Neuronal stem cell (in vitro differentiated cells): ENCODE results near the gene MLNR.

Experiments used
- DNase-seq: peaks from one replicate; pipeline ENCODE4 v3.0.0-alpha.2; 2013; ENCODE audit warnings: low spot score
- H2AFZ ChIP-seq: one replicate; pipeline ENCODE4 v1.6.1; 2013; ENCODE audit warnings: mild to moderate bottlenecking, low read length, inconsistent platforms
- H2AK5ac ChIP-seq: 2 replicates; pipeline ENCODE4 v1.6.1; 2013; ENCODE audit warnings: low read depth, mild to moderate bottlenecking, inconsistent platforms, low read length, moderate library complexity, mixed read lengths
- H2BK120ac ChIP-seq: 2 replicates; pipeline ENCODE4 v1.6.1; 2013; ENCODE audit warnings: low read depth, mild to moderate bottlenecking, inconsistent platforms, low read length, moderate library complexity, mixed read lengths
- H2BK12ac ChIP-seq: one replicate; pipeline ENCODE4 v1.6.1; 2013; ENCODE audit warnings: low read length, inconsistent platforms
- H2BK15ac ChIP-seq: 2 replicates; pipeline ENCODE4 v1.6.1; 2013; ENCODE audit warnings: mild to moderate bottlenecking, low read length, inconsistent platforms, mixed read lengths
- H2BK5ac ChIP-seq: one replicate; pipeline ENCODE4 v1.6.1; 2013; ENCODE audit warnings: inconsistent platforms, mild to moderate bottlenecking, low read length, moderate library complexity
- H3K14ac ChIP-seq: one replicate; pipeline ENCODE4 v1.6.1; 2013; ENCODE audit warnings: low read length, inconsistent platforms
- H3K18ac ChIP-seq: 2 replicates; pipeline ENCODE4 v1.6.1; 2013; ENCODE audit warnings: low read length, inconsistent platforms
- H3K23ac ChIP-seq: 2 replicates; pipeline ENCODE4 v1.6.1; 2013; ENCODE audit warnings: low read depth, mild to moderate bottlenecking, mixed read lengths, low read length, inconsistent platforms; ENCODE audit not compliant: poor library complexity
- H3K27ac ChIP-seq: replicated peaks from 3 replicates; pipeline ENCODE4 v1.5.1; 2013; ENCODE audit warnings: low read length, inconsistent platforms
- H3K27me3 ChIP-seq, 3 experiments: 2 replicates each; pipeline ENCODE4 v1.6.1; 2013; ENCODE audit warnings: low read length in 3 of 3, mild to moderate bottlenecking in 2 of 3, inconsistent platforms in 1 of 3, low read depth in 1 of 3, mixed read lengths in 1 of 3, moderate library complexity in 1 of 3; ENCODE audit not compliant: control insufficient read depth in 3 of 3, insufficient read depth in 3 of 3
- H3K36me3 ChIP-seq, 2 donors: replicated peaks in 1 of 2; 2 replicates each; pipeline ENCODE4 v1.6.1; 2013; ENCODE audit warnings: low read length in 2 of 2; ENCODE audit not compliant: control insufficient read depth in 2 of 2, insufficient read depth in 2 of 2
- H3K4ac ChIP-seq: 2 replicates; pipeline ENCODE4 v1.6.1; 2013; ENCODE audit warnings: inconsistent platforms, mild to moderate bottlenecking, low read length, moderate library complexity
- H3K4me1 ChIP-seq, 2 donors: 1 replicate in 1 of 2; 2 replicates in 1 of 2; pipeline ENCODE4 v1.6.1; 2013; ENCODE audit warnings: low read length in 2 of 2, low read depth in 1 of 2; ENCODE audit not compliant: control insufficient read depth in 2 of 2, insufficient read depth in 1 of 2
- H3K4me2 ChIP-seq: one replicate; pipeline ENCODE4 v1.6.1; 2013; ENCODE audit warnings: mild to moderate bottlenecking, low read length, inconsistent platforms; ENCODE audit not compliant: insufficient read depth, poor library complexity, severe bottlenecking
- H3K4me3 ChIP-seq, 2 donors: 2 replicates each; pipeline ENCODE4 v1.5.1; 2013; ENCODE audit warnings: low read length in 2 of 2, mild to moderate bottlenecking in 2 of 2, inconsistent platforms in 1 of 2, moderate library complexity in 1 of 2
- H3K79me1 ChIP-seq: one replicate; pipeline ENCODE4 v1.6.1; 2013; ENCODE audit warnings: low read depth, mild to moderate bottlenecking, inconsistent platforms, low read length, moderate library complexity
- H3K9ac ChIP-seq: one replicate; pipeline ENCODE4 v1.6.1; 2013; ENCODE audit warnings: mild to moderate bottlenecking, low read depth, low read length, inconsistent platforms; ENCODE audit not compliant: poor library complexity
- H3K9me3 ChIP-seq, 2 donors: replicated peaks in 1 of 2; 2 replicates each; pipeline versions ENCODE3 to v1.6.1; 2013; ENCODE audit warnings: low read length in 2 of 2, mild to moderate bottlenecking in 2 of 2, inconsistent platforms in 1 of 2, low read depth in 1 of 2, mixed read lengths in 1 of 2, moderate library complexity in 1 of 2; ENCODE audit not compliant: control insufficient read depth in 2 of 2, insufficient read depth in 1 of 2
- H4K8ac ChIP-seq: one replicate; pipeline ENCODE4 v1.6.1; 2013; ENCODE audit warnings: low read depth, mild to moderate bottlenecking, inconsistent platforms, low read length, moderate library complexity
- H4K91ac ChIP-seq: one replicate; pipeline ENCODE4 v1.6.1; 2013; ENCODE audit warnings: low read length, low read depth, mild to moderate bottlenecking, inconsistent platforms; ENCODE audit not compliant: poor library complexity
- WGBS, 2 donors: extraction: QIAGEN DNeasy Blood & Tissue Kit; methylation state at CpG; one replicate each; pipeline ENCODE4 v1.1.7; 2013; ENCODE audit warnings: missing lambda C conversion rate in 2 of 2, mixed read lengths in 1 of 2; ENCODE audit not compliant: insufficient read length in 2 of 2, insufficient replicate concordance in 1 of 2; ENCODE audit errors: extremely low coverage in 2 of 2; 5-methylcytosine and 5-hydroxymethylcytosine counted together

Gene MLNR

GRCh38 chr13:49247643-49248621 lies 27.8 kb downstream of the MLNR start, which contains the start of gene CDADC1:
Gene CDADC1 (plus strand): TSS chr13:49247925. CDS start chr13:49248038, 113 bp downstream.
- Histone ChIP-seq H3K9ac (peak within 1 kb of the TSS; percentile 85), H3K27ac (peak within 1 kb of the TSS; percentile 37), H2AFZ (peak within 1 kb of the TSS; percentile 92), H3K4me2 (peak within 1 kb of the TSS; percentile 64), H2BK120ac (no peak within 1 kb of the TSS), H2BK12ac (no peak within 1 kb of the TSS), H2BK15ac (no peak within 1 kb of the TSS), H3K27me3 (no peaks in the 10 kb centered on the region), H2BK5ac (no peak within 1 kb of the TSS), H3K4me1 (no peaks in the 10 kb centered on the region), H3K23ac (peak within 1 kb of the TSS; percentile 12), H2AK5ac (no peak within 1 kb of the TSS), H4K91ac (no peak within 1 kb of the TSS), H3K18ac (peak within 1 kb of the TSS; percentile 4), H3K9me3 (peaks cover 0 to under 1% of the 10 kb centered on the region in 2 donors), H3K4me3 (peak within 1 kb of the TSS; percentile 74 to 94), H3K79me1 (no peaks in the 10 kb centered on the region), H3K36me3 (peaks cover 0 to 4% of the 10 kb centered on the region in 2 donors), H4K8ac (no peak within 1 kb of the TSS), H3K14ac (no peak within 1 kb of the TSS), H3K4ac (no peak within 1 kb of the TSS)
- DNase-seq, result peak; percentile 93
- no CpG with 5 or more reads among the region's 56 CpGs for WGBS, 2 donors

- H2BK15ac ChIP-seq, result no peak overlapping the region
- no peak overlapping the region for H2BK12ac ChIP-seq
- H4K8ac ChIP-seq, result no peak overlapping the region
- no peaks in the 10 kb centered on the region for H3K9me3 ChIP-seq
- peak overlapping the region; percentile 74 to 94 for H3K4me3 ChIP-seq
- H3K9ac ChIP-seq, result peak overlapping the region; percentile 40
- no peak overlapping the region for H3K18ac ChIP-seq
- H3K36me3 ChIP-seq, result peaks cover 0 to 4% of the 10 kb centered on the region in 2 donors
- peak overlapping the region; percentile 64 for H3K4me2 ChIP-seq
- no peak for DNase-seq
- H2BK5ac ChIP-seq, result no peak overlapping the region
- H3K27ac ChIP-seq, result no peak overlapping the region
- H3K4ac ChIP-seq, result no peak overlapping the region
- H3K14ac ChIP-seq, result no peak overlapping the region
- H2AK5ac ChIP-seq, result no peak overlapping the region
- H3K27me3 ChIP-seq, result no peaks in the 10 kb centered on the region
- WGBS, 2 donors, result no CpG with 5 or more reads among the region's 6 CpGs
- H2AFZ ChIP-seq, result peak overlapping the region; percentile 92
- H4K91ac ChIP-seq, result no peak overlapping the region
- H3K4me1 ChIP-seq, result no peaks in the 10 kb centered on the region
- H3K79me1 ChIP-seq, result no peaks in the 10 kb centered on the region
- no peak overlapping the region for H2BK120ac ChIP-seq
- H3K23ac ChIP-seq, result no peak overlapping the region
These were observed 28.5 kb downstream of the MLNR start for GRCh38 chr13:49248622-49249002.

- no peak for DNase-seq
- no peaks in the 10 kb centered on the region for H3K4me1 ChIP-seq
- peaks cover 7 to 13% of the 10 kb centered on the region in 2 donors for H3K36me3 ChIP-seq
- H2BK15ac ChIP-seq, result no peak overlapping the region
- no peak overlapping the region for H2BK5ac ChIP-seq
- no peak overlapping the region for H2BK120ac ChIP-seq
- no peak overlapping the region for H3K18ac ChIP-seq
- H2AK5ac ChIP-seq, result no peak overlapping the region
- no peak overlapping the region for H4K8ac ChIP-seq
- no peak overlapping the region for H3K4me2 ChIP-seq
- no peak overlapping the region for H2AFZ ChIP-seq
- no peak overlapping the region for H3K9ac ChIP-seq
- no peaks in the 10 kb centered on the region for H3K27me3 ChIP-seq
- H3K27ac ChIP-seq, result no peak overlapping the region
- H3K14ac ChIP-seq, result no peak overlapping the region
- no peaks in the 10 kb centered on the region for H3K79me1 ChIP-seq
- no peak overlapping the region for H3K4ac ChIP-seq
- no peak overlapping the region for H3K23ac ChIP-seq
- H3K9me3 ChIP-seq, result no peaks in the 10 kb centered on the region
- no CpG with 5 or more reads among the region's 5 CpGs for WGBS, 2 donors
- H4K91ac ChIP-seq, result no peak overlapping the region
- H3K4me3 ChIP-seq, result no peak overlapping the region
- no peak overlapping the region for H2BK12ac ChIP-seq
These were observed 31.2 kb downstream of the MLNR start for GRCh38 chr13:49251326-49251725.

GRCh38 chr13:49253310-49253709 lies 33.2 kb downstream of the MLNR start:
- DNase-seq, result no peak

More at GRCh38 chr13:49253310-49253709, 33.2 kb downstream of the MLNR start:
- Histone ChIP-seq H3K27ac (no peak overlapping the region), H3K79me1 (no peaks in the 10 kb centered on the region), H3K27me3 (no peaks in the 10 kb centered on the region), H3K14ac (no peak overlapping the region), H3K9me3 (no peaks in the 10 kb centered on the region), H2BK120ac (no peak overlapping the region), H3K4me2 (no peak overlapping the region), H2AFZ (no peak overlapping the region), H4K91ac (no peak overlapping the region), H2BK15ac (no peak overlapping the region), H3K4ac (no peak overlapping the region), H3K4me3 (no peak overlapping the region), H3K18ac (no peak overlapping the region), H2BK5ac (no peak overlapping the region), H2BK12ac (no peak overlapping the region), H2AK5ac (no peak overlapping the region), H3K23ac (no peak overlapping the region), H3K9ac (no peak overlapping the region), H3K4me1 (no peaks in the 10 kb centered on the region), H3K36me3 (peaks cover 7 to 16% of the 10 kb centered on the region in 2 donors), H4K8ac (no peak overlapping the region)
- WGBS, 2 donors, result no CpG with 5 or more reads among the region's 1 CpG
